ENCODE measurements around the gene SMYD3. TPM values are rescaled to one million over a fixed set of nuclear protein-coding genes. Genes with fewer than 3 reads are reported as not detected.
A peak's percentile ranks its signal among the peaks of the same experiment; 100 is the strongest.

The SMYD3 gene
- total and polyA plus RNA-seq, 2 of the 4 experiments (the other 2 are of a cell fraction) = 26.5 to 37.6 TPM

- Histone ChIP-seq H3K23ac (ENCODE audit: low read depth, low read length) (no peak overlapping the region), H3K14ac (replicated peaks; ENCODE audit: low read depth, low read length) (no peak overlapping the region), H3K9me3 (ENCODE audit: control insufficient read depth, insufficient read depth, low read length) (no peaks in the 10 kb centered on the region), H3K18ac (ENCODE audit: low read depth, low read length) (no peak overlapping the region), H3K79me1 (ENCODE audit: low read depth in 1 of 2, low read length in 2 of 2) (peaks cover 0 to 2% of the 10 kb centered on the region in 2 experiments; a peak in 1 of 4 replicates), H2BK120ac (ENCODE audit: low read depth, low read length) (no peak overlapping the region), H2AFZ (replicated peaks; ENCODE audit: low read length, poor library complexity) (no peak overlapping the region), H2AK9ac (replicated peaks; ENCODE audit: low read depth, low read length, poor library complexity) (no peak overlapping the region), H3K27me3 (ENCODE audit: control insufficient read depth, insufficient read depth, low read length) (no peaks in the 10 kb centered on the region), H4K5ac (ENCODE audit: low read depth, low read length) (no peak overlapping the region), H2BK20ac (ENCODE audit: low read depth, low read length) (no peak overlapping the region), H3K4me2 (ENCODE audit: low read depth, low read length) (no peak overlapping the region), H3K36me3 (ENCODE audit: control insufficient read depth, insufficient read depth, low read length) (no peaks in the 10 kb centered on the region), H4K20me1 (ENCODE audit: insufficient read depth, low read length) (no peaks in the 10 kb centered on the region), H3K27ac (ENCODE audit: insufficient read depth, low read length) (no peak overlapping the region), H2AK5ac (ENCODE audit: low read depth, low read length) (no peak overlapping the region), H3K4me1 (ENCODE audit: control insufficient read depth, insufficient read depth, low read length) (peaks cover 4% of the 10 kb centered on the region; the same call in 1 of the 2 replicates), H3K4me3 (ENCODE audit: insufficient read depth, low read depth, low read length) (no peak overlapping the region), H4K8ac (ENCODE audit: low read depth in 2 of 2, low read length in 2 of 2) (no peak overlapping the region), H3K56ac (ENCODE audit: extremely low read depth, insufficient read depth, low read length) (no peak overlapping the region), H4K91ac (ENCODE audit: insufficient read depth, low read depth, low read length) (no peak overlapping the region), H3K9ac (ENCODE audit: low read depth, low read length) (no peak overlapping the region), H2BK5ac (ENCODE audit: low read depth, low read length, poor library complexity, severe bottlenecking) (peak overlapping the region; percentile 40), H3K9me1 (ENCODE audit: insufficient read depth, low read length) (peaks cover 5% of the 10 kb centered on the region; the same call in 1 of the 2 replicates), H2BK15ac (ENCODE audit: low read depth, low read length) (no peak overlapping the region), H3K4ac (ENCODE audit: low read depth, low read length) (no peak overlapping the region)
- CTCF ChIA-PET = no interaction called here
- intact Hi-C loops (cut with micrococcal nuclease) (no loop called here), dilution Hi-C loops (cut with HindIII; ENCODE audit: low sequenced_read_pairs, unreplicated experiment) (no loop called here), in situ Hi-C loops (cut with MboI; ENCODE audit: low sequenced_read_pairs) (no loop called here)
- BruUV-seq (replicated peaks) = no TSS peak
- DNase-seq (peak; percentile 74), ATAC-seq (ENCODE audit: low read depth) (peak; percentile 95)
- no peak for TF ChIP-seq CHD1 (IDR thresholded peaks at IDR 0.05; ENCODE audit: low read depth, low read length)
- TF ChIP-seq USF2 (IDR thresholded peaks at IDR 0.05; ENCODE audit: low read depth, low read length) = peak; percentile 57; the same call in 1 of the 2 replicates
- TF ChIP-seq ELK1 (IDR thresholded peaks at IDR 0.05; ENCODE audit: borderline replicate concordance, low read depth, low read length) = no peak
- peak; percentile 38; the same call in 1 of the 2 replicates for TF ChIP-seq NFE2L2 (IDR thresholded peaks at IDR 0.05; ENCODE audit: low read depth, low read length)
- no CpG with 5 or more reads among the region's 2 CpGs for WGBS, 2 experiments (ENCODE audit: extremely low coverage in 2 of 2, insufficient read length in 1 of 2)
- POLR2A ChIA-PET (ENCODE audit: unreplicated experiment) = no interaction called here
Measured at GRCh38 chr1:246208105-246208504, 299.0 kb downstream of the SMYD3 start.
